ENCODE measurements around the gene CAB39.

CAB39 gene

DNA sequence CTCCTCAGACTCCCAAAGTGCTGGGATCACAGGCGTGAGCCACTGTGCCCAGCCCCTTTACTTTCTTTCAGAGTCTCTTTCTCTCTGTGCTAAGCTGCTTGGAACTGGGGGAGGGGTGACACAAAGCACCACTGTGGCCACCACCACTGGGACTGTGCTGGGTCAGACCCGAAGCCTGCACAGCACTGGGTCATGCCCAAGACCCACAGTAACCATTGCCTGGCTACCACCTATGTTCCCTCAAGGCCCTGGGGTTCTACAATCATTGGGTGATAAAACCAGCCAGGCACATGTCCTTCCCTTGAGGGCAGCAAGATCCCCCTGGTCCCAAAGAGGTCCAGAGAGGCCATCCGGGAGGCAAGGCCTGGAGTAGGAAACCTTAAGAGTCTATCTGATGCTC lies 9.1 kb upstream of the CAB39 start:
- POLR2A ChIA-PET = no interaction called here
- no peak for DNase-seq (ENCODE audit: low read depth, low spot score)
- no peak overlapping the region for H3K4me3 ChIP-seq (ENCODE audit: low read depth, low read length)
- TF ChIP-seq CTCF (IDR thresholded peaks at IDR 0.05; ENCODE audit: insufficient read depth, low read length, missing control alignments) = no peak
- CTCF ChIA-PET = interaction anchor here (0.5 to 2.6 kb wide), 2 partner anchors 10 to 137 kb away, joined by 3 to 22 read pairs; partner anchors contain the start of gene CAB39

DNA sequence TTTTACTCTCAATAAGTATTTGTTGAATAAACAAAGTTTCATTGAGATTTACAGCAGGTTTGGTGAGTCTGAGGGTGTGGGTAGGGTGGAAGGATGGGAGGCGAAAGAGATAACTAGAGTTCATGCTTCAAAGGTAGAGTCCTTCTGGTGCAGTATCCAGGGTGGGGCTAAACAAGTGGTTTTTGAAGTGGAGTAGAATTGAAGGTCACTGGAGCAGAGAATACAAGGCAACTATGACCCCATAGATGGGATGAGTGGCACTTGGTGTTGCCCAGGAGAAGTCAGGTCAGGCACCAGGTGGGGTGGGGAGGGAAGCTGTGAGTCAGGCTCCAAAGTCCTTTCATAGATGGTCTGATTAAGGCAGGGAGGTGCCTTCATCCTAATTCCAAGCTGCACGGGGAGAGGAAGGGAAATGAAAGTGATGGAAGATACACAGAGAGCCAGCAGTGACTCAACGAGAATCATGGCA lies 6.6 kb upstream of the CAB39 start:
- ChIA-PET CTCF (interaction anchor here (1.0 to 3.5 kb wide), 2 partner anchors 8 to 92 kb away, joined by 3 to 12 read pairs; no protein-coding TSS in a partner anchor), POLR2A (no interaction called here)
- DNase-seq (ENCODE audit: low read depth, low spot score) = no peak
- no peak for TF ChIP-seq CTCF (IDR thresholded peaks at IDR 0.05; ENCODE audit: insufficient read depth, low read length, missing control alignments)
- H3K4me3 ChIP-seq (ENCODE audit: low read depth, low read length) = no peak overlapping the region

DNA sequence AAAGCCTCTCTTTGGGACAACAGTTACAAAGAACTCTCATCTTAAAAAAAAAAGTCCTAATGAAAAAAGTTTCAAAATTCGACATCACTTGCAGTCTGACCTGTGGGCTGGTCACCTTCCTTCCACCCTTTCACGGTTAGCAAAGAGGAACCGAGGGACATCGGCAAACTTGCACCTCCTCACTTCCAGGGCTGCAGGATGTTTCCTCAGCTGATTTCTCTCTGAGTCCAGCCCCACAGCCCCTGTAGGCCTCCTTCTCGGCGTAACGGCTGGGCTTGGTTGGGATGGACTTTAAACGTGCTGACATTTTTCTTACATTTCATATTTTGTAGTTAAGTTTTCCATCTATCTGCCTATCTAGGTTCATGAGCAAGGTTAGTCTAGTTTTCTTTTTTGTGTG lies 5.7 kb upstream of the CAB39 start:
- POLR2A ChIA-PET = no interaction called here
- CTCF ChIA-PET = interaction anchor here (3.5 kb wide), 1 partner anchor 91 kb away, joined by 12 read pairs; no protein-coding TSS in a partner anchor
- TF ChIP-seq CTCF (IDR thresholded peaks at IDR 0.05; ENCODE audit: insufficient read depth, low read length, missing control alignments) = no peak
- H3K4me3 ChIP-seq (ENCODE audit: low read depth, low read length) = no peak overlapping the region
- DNase-seq (ENCODE audit: low read depth, low spot score) = no peak

DNA sequence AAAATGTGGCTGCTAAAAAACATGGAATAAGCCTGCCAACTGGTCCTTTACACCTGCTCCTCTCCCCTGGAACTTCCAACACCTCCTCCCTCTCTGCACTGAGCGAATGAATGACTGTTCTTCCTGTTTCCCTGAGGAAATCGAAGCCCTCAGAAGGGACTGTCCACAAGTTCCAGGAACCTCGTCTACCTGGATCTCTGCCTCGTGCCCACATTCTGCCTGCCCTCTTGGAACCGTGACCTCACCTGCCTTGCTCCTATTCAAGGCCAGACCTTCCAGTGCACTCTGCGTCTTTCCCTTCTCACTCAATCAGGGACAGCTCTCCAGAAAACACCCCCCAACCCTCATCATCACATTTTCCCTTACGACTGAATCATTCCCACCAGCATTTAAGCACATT lies 4.4 kb upstream of the CAB39 start:
- ChIA-PET CTCF (interaction anchor here (3.5 kb wide), 1 partner anchor 90 kb away, joined by 12 read pairs; no protein-coding TSS in a partner anchor), POLR2A (no interaction called here)
- H3K4me3 ChIP-seq (ENCODE audit: low read depth, low read length) = no peak overlapping the region
- TF ChIP-seq CTCF (IDR thresholded peaks at IDR 0.05; ENCODE audit: insufficient read depth, low read length, missing control alignments) = no peak
- no peak for DNase-seq (ENCODE audit: low read depth, low spot score)

- POLR2A ChIA-PET = no interaction called here
- no peak for TF ChIP-seq CTCF (IDR thresholded peaks at IDR 0.05; ENCODE audit: insufficient read depth, low read length, missing control alignments)
These were observed 1.4 kb upstream of the CAB39 start for GRCh38 chr2:230711224-230711623.

DNA sequence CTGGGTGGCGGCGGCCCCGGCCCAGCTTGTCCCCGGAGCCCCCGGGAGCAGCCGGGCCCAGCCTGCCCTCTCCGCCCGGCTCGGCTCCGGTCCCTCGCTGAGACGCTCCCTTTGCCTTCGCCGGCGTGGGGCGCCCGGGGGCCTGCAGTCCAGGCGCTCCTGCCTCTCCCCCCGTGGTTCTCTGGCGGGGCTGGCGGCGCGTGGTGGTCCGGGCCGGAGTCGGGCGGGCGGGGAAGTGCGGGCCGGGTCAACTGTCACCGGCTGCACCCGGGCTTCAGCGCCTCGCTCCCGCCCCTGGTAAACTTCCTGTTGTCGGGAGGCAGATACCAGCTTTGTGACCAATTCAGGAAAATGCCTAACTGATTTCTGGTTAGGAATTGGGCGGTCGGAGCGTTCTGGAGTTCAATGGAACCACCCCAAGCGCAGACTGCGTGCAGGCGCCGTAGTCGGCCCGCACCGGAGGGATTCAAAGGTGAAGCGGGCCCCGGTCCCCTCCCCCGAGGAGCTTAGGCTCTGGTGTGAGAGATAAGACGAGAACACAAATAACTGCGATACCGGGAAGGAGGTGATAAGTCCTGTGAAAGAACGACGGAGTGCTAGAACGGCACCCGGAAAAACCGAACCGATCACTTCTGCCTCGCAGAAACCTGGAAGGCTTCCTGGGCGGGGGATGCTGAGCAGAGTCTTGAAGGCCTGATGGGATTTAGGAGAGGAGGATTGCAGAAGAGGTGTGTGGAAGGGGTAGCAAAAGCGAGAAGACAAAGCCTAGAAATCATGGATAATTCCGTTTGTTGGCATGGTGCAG lies 891 bp downstream of the CAB39 start:
- POLR2A ChIA-PET = interaction anchor here (1.0 kb wide), 2 partner anchors 31 to 80 kb away, joined by 3 to 4 read pairs; no protein-coding TSS in a partner anchor
- no peak for DNase-seq (ENCODE audit: low read depth, low spot score)
- TF ChIP-seq CTCF (IDR thresholded peaks at IDR 0.05; ENCODE audit: insufficient read depth, low read length, missing control alignments) = no peak
- H3K4me3 ChIP-seq (ENCODE audit: low read depth, low read length) = peak overlapping the region; percentile 77
- CTCF ChIA-PET = interaction anchor here (0.6 to 6.4 kb wide), 17 partner anchors 8 to 110 kb away, joined by 3 to 80 read pairs (median 6); no protein-coding TSS in a partner anchor

More at GRCh38 chr2:230711224-230711623, 1.4 kb upstream of the CAB39 start:
- H3K4me3 ChIP-seq (ENCODE audit: low read depth, low read length) = no peak overlapping the region
- CTCF ChIA-PET = interaction anchor here (1.1 to 6.4 kb wide), 6 partner anchors 8 to 87 kb away, joined by 3 to 80 read pairs (median 4); no protein-coding TSS in a partner anchor
- DNase-seq (ENCODE audit: low read depth, low spot score) = no peak

Measured in AG04449 (cell line).